ENCODE data around the gene PBOV1. TPM values are rescaled to one million over a fixed set of nuclear protein-coding genes. Genes with fewer than 3 reads are reported as not detected.

The PBOV1 gene
- total RNA-seq, 1 experiment from 2014 or later, result not detected

DNA sequence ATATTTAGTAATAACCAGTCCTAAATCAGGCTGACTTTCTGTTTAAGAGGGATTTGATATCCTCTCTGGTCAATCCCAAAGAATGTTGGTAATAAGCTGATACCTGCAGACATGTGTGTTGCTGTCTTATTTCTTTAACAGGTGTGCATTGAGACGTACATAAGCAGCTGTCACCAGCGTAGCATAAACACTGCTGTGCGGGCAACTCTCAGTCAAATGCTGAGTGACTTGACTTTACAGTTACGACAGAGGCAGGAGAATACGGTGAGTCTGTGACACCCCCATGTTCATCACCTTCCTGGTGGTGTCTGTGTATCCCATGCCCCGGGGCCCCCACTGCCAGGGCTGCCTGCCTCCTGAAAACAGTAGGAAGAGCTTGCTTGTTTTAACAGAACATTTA lies 20.1 kb upstream of the PBOV1 start:
- intact Hi-C loops (cut with micrococcal nuclease), result no loop called here
- Histone ChIP-seq H3K27ac (ENCODE audit: low read depth, low read length) (no peak overlapping the region), H3K4me1 (ENCODE audit: control insufficient read depth in 1 of 2, insufficient read depth in 2 of 2, low read length in 2 of 2) (no peaks in the 10 kb centered on the region), H2AFZ (ENCODE audit: low read depth, low read length, poor library complexity, severe bottlenecking) (no peak overlapping the region), H3K9me3 (ENCODE audit: control insufficient read depth in 1 of 2, insufficient read depth in 1 of 2, low read depth in 1 of 2, low read length in 2 of 2) (no peaks in the 10 kb centered on the region), H3K36me3 (ENCODE audit: control insufficient read depth in 1 of 2, insufficient read depth in 2 of 2, low read length in 2 of 2) (no peaks in the 10 kb centered on the region), H3K27me3 (ENCODE audit: insufficient read depth, low read length) (no peaks in the 10 kb centered on the region), H3K4me2 (ENCODE audit: low read length) (no peak overlapping the region), H4K20me1 (ENCODE audit: insufficient read depth) (no peaks in the 10 kb centered on the region), H3K9me2 (ENCODE audit: insufficient read depth) (no peaks in the 10 kb centered on the region), H3K9ac (ENCODE audit: low read length) (no peak overlapping the region), H3K4me3 (replicated peaks in 1 of 2; ENCODE audit: low read depth in 1 of 2, low read length in 2 of 2) (no peak overlapping the region), H3K79me2 (ENCODE audit: insufficient read depth, low read length) (no peaks in the 10 kb centered on the region)
- ChIA-PET CTCF (no interaction called here), POLR2A (no interaction called here), RAD21 (ENCODE audit: low non-redundant PET in 1 of 2, low total read pairs in 2 of 2, uncharacterized antibody in 2 of 2, unreplicated experiment in 2 of 2) (no interaction called here)
- no TSS peak for BruUV-seq (replicated peaks)
- ATAC-seq (no peak), DNase-seq (ENCODE audit: low read depth, low spot score) (no peak)
- no peak for TF ChIP-seq EZH2 (IDR thresholded peaks at IDR 0.05)
- no peak for TF ChIP-seq JUND (IDR thresholded peaks at IDR 0.05)
- TF ChIP-seq, protein P1, sequence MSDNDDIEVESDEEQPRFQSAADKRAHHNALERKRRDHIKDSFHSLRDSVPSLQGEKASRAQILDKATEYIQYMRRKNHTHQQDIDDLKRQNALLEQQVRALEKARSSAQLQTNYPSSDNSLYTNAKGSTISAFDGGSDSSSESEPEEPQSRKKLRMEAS (IDR thresholded peaks at IDR 0.05), result no peak
- TF ChIP-seq SRF (IDR thresholded peaks at IDR 0.05; ENCODE audit: low read depth), result no peak
- TF ChIP-seq, protein P2, sequence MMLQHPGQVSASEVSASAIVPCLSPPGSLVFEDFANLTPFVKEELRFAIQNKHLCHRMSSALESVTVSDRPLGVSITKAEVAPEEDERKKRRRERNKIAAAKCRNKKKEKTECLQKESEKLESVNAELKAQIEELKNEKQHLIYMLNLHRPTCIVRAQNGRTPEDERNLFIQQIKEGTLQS (IDR thresholded peaks at IDR 0.05), result no peak
- TF ChIP-seq, protein P3, sequence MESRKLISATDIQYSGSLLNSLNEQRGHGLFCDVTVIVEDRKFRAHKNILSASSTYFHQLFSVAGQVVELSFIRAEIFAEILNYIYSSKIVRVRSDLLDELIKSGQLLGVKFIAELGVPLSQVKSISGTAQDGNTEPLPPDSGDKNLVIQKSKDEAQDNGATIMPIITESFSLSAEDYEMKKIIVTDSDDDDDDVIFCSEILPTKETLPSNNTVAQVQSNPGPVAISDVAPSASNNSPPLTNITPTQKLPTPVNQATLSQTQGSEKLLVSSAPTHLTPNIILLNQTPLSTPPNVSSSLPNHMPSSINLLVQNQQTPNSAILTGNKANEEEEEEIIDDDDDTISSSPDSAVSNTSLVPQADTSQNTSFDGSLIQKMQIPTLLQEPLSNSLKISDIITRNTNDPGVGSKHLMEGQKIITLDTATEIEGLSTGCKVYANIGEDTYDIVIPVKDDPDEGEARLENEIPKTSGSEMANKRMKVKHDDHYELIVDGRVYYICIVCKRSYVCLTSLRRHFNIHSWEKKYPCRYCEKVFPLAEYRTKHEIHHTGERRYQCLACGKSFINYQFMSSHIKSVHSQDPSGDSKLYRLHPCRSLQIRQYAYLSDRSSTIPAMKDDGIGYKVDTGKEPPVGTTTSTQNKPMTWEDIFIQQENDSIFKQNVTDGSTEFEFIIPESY (IDR thresholded peaks at IDR 0.05; ENCODE audit: extremely low read depth, insufficient replicate concordance, low read length), result no peak
- no peak for TF ChIP-seq RAD21 (IDR thresholded peaks at IDR 0.05; ENCODE audit: low read depth)
- TF ChIP-seq, protein P4, sequence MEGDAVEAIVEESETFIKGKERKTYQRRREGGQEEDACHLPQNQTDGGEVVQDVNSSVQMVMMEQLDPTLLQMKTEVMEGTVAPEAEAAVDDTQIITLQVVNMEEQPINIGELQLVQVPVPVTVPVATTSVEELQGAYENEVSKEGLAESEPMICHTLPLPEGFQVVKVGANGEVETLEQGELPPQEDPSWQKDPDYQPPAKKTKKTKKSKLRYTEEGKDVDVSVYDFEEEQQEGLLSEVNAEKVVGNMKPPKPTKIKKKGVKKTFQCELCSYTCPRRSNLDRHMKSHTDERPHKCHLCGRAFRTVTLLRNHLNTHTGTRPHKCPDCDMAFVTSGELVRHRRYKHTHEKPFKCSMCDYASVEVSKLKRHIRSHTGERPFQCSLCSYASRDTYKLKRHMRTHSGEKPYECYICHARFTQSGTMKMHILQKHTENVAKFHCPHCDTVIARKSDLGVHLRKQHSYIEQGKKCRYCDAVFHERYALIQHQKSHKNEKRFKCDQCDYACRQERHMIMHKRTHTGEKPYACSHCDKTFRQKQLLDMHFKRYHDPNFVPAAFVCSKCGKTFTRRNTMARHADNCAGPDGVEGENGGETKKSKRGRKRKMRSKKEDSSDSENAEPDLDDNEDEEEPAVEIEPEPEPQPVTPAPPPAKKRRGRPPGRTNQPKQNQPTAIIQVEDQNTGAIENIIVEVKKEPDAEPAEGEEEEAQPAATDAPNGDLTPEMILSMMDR (IDR thresholded peaks at IDR 0.05 in 2 of 3, conservative IDR thresholded peaks at IDR 0.05 in 1 of 3; ENCODE audit: borderline replicate concordance in 1 of 3, insufficient read depth in 1 of 3, low read depth in 2 of 3, low read length in 2 of 3), result no peak
- no peak for TF ChIP-seq ELF1 (IDR thresholded peaks at IDR 0.05; ENCODE audit: borderline replicate concordance, low read depth)
- no peak for TF ChIP-seq CEBPB (IDR thresholded peaks at IDR 0.05; ENCODE audit: low read depth)
- no peak for TF ChIP-seq ZFX (IDR thresholded peaks at IDR 0.05)
- no peak for TF ChIP-seq TCF7L2 (IDR thresholded peaks at IDR 0.05; ENCODE audit: borderline replicate concordance, extremely low read depth, insufficient read depth, insufficient read length)
- no peak for TF ChIP-seq EZH2phosphoT487 (IDR thresholded peaks at IDR 0.05; ENCODE audit: borderline replicate concordance)
